Neutrophil (primary cell): ENCODE measurements around the gene PLOD2.

ENCODE experiments used
- H3K27ac ChIP-seq: fragments of 200-600 bp; sonication (generic); 2 replicates; pipeline ENCODE4 v1.5.1; 2016; ENCODE audit warnings: mild to moderate bottlenecking, moderate library complexity
- H3K27me3 ChIP-seq: fragments of 200-600 bp; sonication (generic); 2 replicates; pipeline ENCODE4 v1.6.0; 2016; ENCODE audit warnings: mild to moderate bottlenecking
- H3K36me3 ChIP-seq: fragments of 200-600 bp; sonication (generic); 2 replicates; pipeline ENCODE4 v1.5.1; 2017
- H3K4me1 ChIP-seq, 2 experiments: fragments of 200-600 bp in 1 of 2; sonication (generic) in 1 of 2; 1 replicate in 1 of 2; 2 replicates in 1 of 2; pipeline versions ENCODE4 v1.5.1 to v1.6.1; 2013 to 2016; ENCODE audit warnings: low read depth in 1 of 2, low read length in 1 of 2, mild to moderate bottlenecking in 1 of 2, moderate library complexity in 1 of 2; ENCODE audit not compliant: control insufficient read depth in 1 of 2, insufficient read depth in 1 of 2
- H3K4me3 ChIP-seq, 2 experiments: fragments of 200-600 bp in 1 of 2; sonication (generic) in 1 of 2; 1 replicate in 1 of 2; 2 replicates in 1 of 2; pipeline ENCODE4 v1.5.1; 2013 to 2016; ENCODE audit warnings: low read depth in 1 of 2, low read length in 1 of 2, mild to moderate bottlenecking in 1 of 2, moderate library complexity in 1 of 2
- H3K9me3 ChIP-seq: fragments of 200-600 bp; sonication (generic); 2 replicates; pipeline ENCODE4 v1.5.1; 2016
- CTCF ChIP-seq: fragments of 200-600 bp; sonication (generic); IDR thresholded peaks from 2 replicates; pipeline ENCODE4 v1.5.1; 2016; ENCODE audit warnings: antibody characterized with exemption

PLOD2 gene

GRCh38 chr3:146058241-146058640, 102.7 kb downstream of the PLOD2 start:
- H3K27ac ChIP-seq, result no peak overlapping the region
- no peak for TF ChIP-seq CTCF
- no peaks in the 10 kb centered on the region for H3K36me3 ChIP-seq
- no peaks in the 10 kb centered on the region for H3K9me3 ChIP-seq
- no peaks in the 10 kb centered on the region for H3K27me3 ChIP-seq
- no peak overlapping the region for H3K4me3 ChIP-seq
- H3K4me1 ChIP-seq, result no peaks in the 10 kb centered on the region

GRCh38 chr3:146052791-146053310, 108.1 kb downstream of the PLOD2 start:
- no peaks in the 10 kb centered on the region for H3K9me3 ChIP-seq
- no peak overlapping the region for H3K4me3 ChIP-seq
- H3K36me3 ChIP-seq, result no peaks in the 10 kb centered on the region
- H3K4me1 ChIP-seq, result no peaks in the 10 kb centered on the region
- no peak for TF ChIP-seq CTCF
- no peaks in the 10 kb centered on the region for H3K27me3 ChIP-seq
- H3K27ac ChIP-seq, result no peak overlapping the region

DNA sequence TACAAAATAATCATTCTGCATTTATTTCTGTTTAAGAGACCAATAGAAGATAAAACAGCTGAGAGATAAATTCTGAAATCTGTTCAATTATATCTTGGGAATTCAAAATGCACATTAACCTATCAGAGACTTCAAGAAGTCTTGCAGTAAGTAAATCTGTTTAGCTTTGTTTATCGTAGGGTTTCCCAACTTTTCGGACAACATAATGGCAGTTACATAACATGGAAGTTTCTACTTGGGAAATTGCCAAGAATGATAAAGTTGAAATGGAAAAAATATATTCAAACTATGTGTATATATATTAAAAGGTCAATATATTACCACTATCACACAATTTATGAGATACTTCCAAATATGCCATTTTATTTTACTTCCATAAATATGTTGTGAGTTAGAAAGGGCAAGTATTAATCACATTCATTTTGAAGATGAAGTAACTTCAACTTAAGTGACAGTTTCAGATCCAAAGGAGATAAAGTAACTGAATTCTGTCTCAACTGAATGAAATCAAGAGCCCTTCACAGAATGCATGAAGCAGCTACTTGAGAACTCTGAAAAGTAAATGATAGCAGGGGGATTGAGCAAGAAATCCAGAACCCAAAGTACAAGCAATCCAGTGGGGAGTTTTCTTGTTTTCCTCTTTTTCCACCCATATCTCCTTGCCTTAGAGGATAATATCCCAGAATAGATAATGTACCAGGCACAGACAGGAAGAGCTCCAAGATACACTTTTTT, 108.8 kb downstream of the PLOD2 start:
- Histone ChIP-seq H3K27ac (no peak overlapping the region), H3K36me3 (no peaks in the 10 kb centered on the region), H3K27me3 (no peaks in the 10 kb centered on the region), H3K9me3 (no peaks in the 10 kb centered on the region), H3K4me1 (no peaks in the 10 kb centered on the region), H3K4me3 (no peak overlapping the region)
- no peak for TF ChIP-seq CTCF

DNA sequence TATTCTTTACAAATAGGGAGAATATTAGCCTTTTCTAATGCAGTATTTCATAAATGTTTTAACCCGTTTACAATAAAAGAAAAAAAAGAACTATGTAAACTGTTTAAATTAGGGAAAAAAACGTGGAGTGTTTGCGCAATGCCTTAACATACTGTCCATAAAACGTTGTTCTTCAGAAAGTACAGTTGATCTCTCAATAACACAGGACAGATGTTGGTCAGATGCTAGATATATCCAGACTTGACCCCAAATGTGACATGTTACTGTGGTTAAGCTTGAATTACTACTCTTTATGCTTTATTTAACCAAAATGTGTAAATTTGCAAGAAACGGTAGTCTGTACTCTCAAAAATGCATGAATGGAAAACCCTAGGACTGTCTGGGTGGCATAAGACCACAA, 110.3 kb downstream of the PLOD2 start:
- Histone ChIP-seq H3K9me3 (no peaks in the 10 kb centered on the region), H3K27ac (no peak overlapping the region)
- TF ChIP-seq CTCF, result no peak

DNA sequence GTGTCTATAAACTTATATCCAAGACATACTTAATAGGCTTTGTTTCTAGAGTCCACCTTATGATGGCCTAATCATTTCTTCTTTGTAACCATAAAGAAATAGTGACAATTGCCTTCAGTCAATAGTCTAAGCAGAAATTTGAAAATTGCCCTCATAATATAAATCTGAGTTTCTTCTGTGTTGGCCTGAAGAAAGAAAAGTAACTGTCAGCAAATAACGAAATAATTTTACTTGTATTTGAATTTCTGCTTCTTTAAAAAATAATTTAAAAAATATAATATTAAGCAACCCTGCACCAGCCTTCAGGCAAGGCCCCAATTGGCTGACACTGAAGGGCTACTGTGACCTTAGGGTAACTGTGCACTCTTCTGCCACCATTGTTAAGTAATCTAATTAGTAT, 113.5 kb downstream of the PLOD2 start:
- no peaks in the 10 kb centered on the region for H3K36me3 ChIP-seq
- H3K4me3 ChIP-seq, result no peak overlapping the region
- no peak overlapping the region for H3K27ac ChIP-seq
- no peaks in the 10 kb centered on the region for H3K4me1 ChIP-seq
- H3K9me3 ChIP-seq, result no peaks in the 10 kb centered on the region
- no peak for TF ChIP-seq CTCF
- no peaks in the 10 kb centered on the region for H3K27me3 ChIP-seq

More for the DNA sequence above, 110.3 kb downstream of the PLOD2 start:
- Histone ChIP-seq H3K4me3 (no peak overlapping the region), H3K4me1 (no peaks in the 10 kb centered on the region), H3K27me3 (no peaks in the 10 kb centered on the region), H3K36me3 (no peaks in the 10 kb centered on the region)
